GM23338 (cell line): ENCODE results near the gene SORL1. TPM values are rescaled to one million over a fixed set of nuclear protein-coding genes. Genes with fewer than 3 reads are reported as not detected.

Experiments
- ATAC-seq: fragments of 200-7000 bp; cut with Tn5 transposase; 3 replicates; pipeline ENCODE4 v1.9.1; 2020
- DNase-seq: peaks from one replicate; pipeline ENCODE4 v3.0.0-alpha.2; 2015; ENCODE audit warnings: low spot score
- H2AFZ ChIP-seq: fragments of 200-600 bp; sonication (generic); 2 replicates; pipeline ENCODE4 v1.8.0; 2016; ENCODE audit warnings: antibody characterized with exemption, mild to moderate bottlenecking, moderate library complexity
- H3F3A ChIP-seq: fragments of 200-600 bp; sonication (generic); replicated peaks from 2 replicates; pipeline ENCODE4 v1.8.0; 2017; ENCODE audit warnings: antibody characterized with exemption, mixed run types, low read depth
- H3K27ac ChIP-seq: fragments of 200-600 bp; sonication (generic); 2 replicates; pipeline ENCODE4 v1.6.1; 2016; ENCODE audit warnings: low read depth
- H3K27me3 ChIP-seq: fragments of 200-600 bp; sonication (generic); 2 replicates; pipeline ENCODE4 v1.8.0; 2016; ENCODE audit warnings: mild to moderate bottlenecking, mixed run types, moderate library complexity; ENCODE audit not compliant: insufficient read depth
- H3K36me3 ChIP-seq: fragments of 200-600 bp; sonication (generic); 2 replicates; pipeline ENCODE4 v1.8.0; 2016; ENCODE audit warnings: mild to moderate bottlenecking; ENCODE audit not compliant: insufficient read depth
- H3K4me1 ChIP-seq: fragments of 200-600 bp; sonication (generic); 2 replicates; pipeline ENCODE4 v1.8.0; 2016; ENCODE audit warnings: mild to moderate bottlenecking, moderate library complexity; ENCODE audit not compliant: insufficient read depth
- H3K4me2 ChIP-seq: fragments of 200-600 bp; sonication (generic); 2 replicates; pipeline ENCODE4 v1.7.1; 2017; ENCODE audit warnings: mixed run types
- H3K4me3 ChIP-seq: fragments of 200-600 bp; sonication (generic); 2 replicates; pipeline ENCODE4 v1.6.1; 2016; ENCODE audit warnings: mixed run types
- H3K79me2 ChIP-seq: fragments of 200-600 bp; sonication (generic); replicated peaks from 2 replicates; pipeline ENCODE4 v1.8.0; 2017; ENCODE audit warnings: mild to moderate bottlenecking; ENCODE audit not compliant: insufficient read depth
- H3K9me2 ChIP-seq: fragments of 200-600 bp; sonication (generic); 2 replicates; pipeline ENCODE4 v1.8.0; 2017; ENCODE audit not compliant: insufficient read depth
- H4K20me1 ChIP-seq: fragments of 200-600 bp; sonication (generic); replicated peaks from 2 replicates; pipeline ENCODE4 v1.8.0; 2017; ENCODE audit warnings: mild to moderate bottlenecking; ENCODE audit not compliant: insufficient read depth
- H3K27ac Mint-ChIP-seq: 2 replicates; pipeline ENCODE4 v1.8.0; 2020; ENCODE audit warnings: inconsistent platforms, mild to moderate bottlenecking, moderate library complexity, mixed read lengths
- H3K27me3 Mint-ChIP-seq: 3 replicates; pipeline ENCODE4 v1.8.0; 2022; ENCODE audit warnings: low read depth, mild to moderate bottlenecking, moderate library complexity, mixed read lengths, inconsistent platforms; ENCODE audit not compliant: insufficient read depth, poor library complexity
- H3K36me3 Mint-ChIP-seq: 3 replicates; pipeline ENCODE4 v1.8.0; 2021; ENCODE audit warnings: low read depth, mild to moderate bottlenecking, inconsistent platforms, moderate library complexity, mixed read lengths
- H3K4me1 Mint-ChIP-seq: 3 replicates; pipeline ENCODE4 v1.8.0; 2020; ENCODE audit warnings: mild to moderate bottlenecking, inconsistent platforms, mixed read lengths
- H3K4me3 Mint-ChIP-seq: 3 replicates; pipeline ENCODE4 v1.8.0; 2021; ENCODE audit warnings: moderate library complexity, mild to moderate bottlenecking, inconsistent platforms, mixed read lengths
- H3K9me3 Mint-ChIP-seq: 3 replicates; pipeline ENCODE4 v1.8.0; 2020; ENCODE audit warnings: moderate library complexity, mild to moderate bottlenecking, inconsistent platforms, mixed read lengths
- CREB1 ChIP-seq: fragments of 250-450 bp; sonication (Bioruptor Pico); IDR thresholded peaks from 2 replicates; pipeline ENCODE4 v1.5.0; 2020; ENCODE audit warnings: low read depth, mild to moderate bottlenecking, moderate library complexity
- EZH2 ChIP-seq: fragments of 200-600 bp; sonication (generic); IDR thresholded peaks from one replicate; pipeline ENCODE4 v1.8.0; 2017; ENCODE audit warnings: antibody characterized with exemption, mild to moderate bottlenecking, low read depth; ENCODE audit not compliant: unreplicated experiment
- NANOG ChIP-seq: IDR thresholded peaks from 2 replicates; pipeline ENCODE4 v1.6.1; 2016; ENCODE audit warnings: antibody characterized with exemption, borderline replicate concordance
- POLR2AphosphoS5 ChIP-seq: IDR thresholded peaks from 2 replicates; pipeline ENCODE4 v1.6.1; 2016; ENCODE audit warnings: antibody characterized with exemption, low read depth
- REST ChIP-seq: IDR thresholded peaks from one replicate; pipeline ENCODE4 v1.6.1; 2018; ENCODE audit warnings: antibody characterized with exemption; ENCODE audit not compliant: unreplicated experiment
- STAT1 ChIP-seq: IDR thresholded peaks from one replicate; pipeline ENCODE4 v1.6.1; 2016; ENCODE audit warnings: antibody characterized with exemption; ENCODE audit not compliant: unreplicated experiment
- ZNF331 ChIP-seq: fragments of 250-450 bp; sonication (Bioruptor Pico); IDR thresholded peaks from 2 replicates; pipeline ENCODE4 v1.5.0; 2020; ENCODE audit warnings: low read depth, mild to moderate bottlenecking, moderate library complexity
- ZNF462 ChIP-seq: fragments of 250-450 bp; sonication (Bioruptor Pico); IDR thresholded peaks from 2 replicates; pipeline ENCODE4 v1.5.0; 2020; ENCODE audit warnings: mild to moderate bottlenecking, moderate library complexity
- polyA plus RNA-seq: library from polyadenylated mRNA; unstranded; fragments of >200 nt; fragmentation: Nextera tagmentation; extraction: Ambion mirVana; gene quantifications from 2 replicates; pipeline ENCODE4 v1.2.1, GENCODE V29; 2016
- total RNA-seq: library from RNA; depleted of rRNA; stranded (reverse); fragments of >200 nt; shearing (Covaris generic); gene quantifications from 2 replicates; pipeline ENCODE4 v1.2.3, GENCODE V29; 2014

The SORL1 gene
- total and polyA plus RNA-seq, 2 experiments from 2014 or later, result 23.0 to 78.8 TPM

- TF ChIP-seq ZNF462, result no peak
- no peak for TF ChIP-seq ZNF331 (CRISPR knock-in tag)
- no peak for TF ChIP-seq EZH2
- TF ChIP-seq POLR2AphosphoS5, result no peak
Measured at GRCh38 chr11:121563900-121564822, 112.0 kb downstream of the SORL1 start (continued).

- H2AFZ ChIP-seq, result no peak overlapping the region
- no peaks in the 10 kb centered on the region for H3K9me2 ChIP-seq
- DNase-seq (no peak), ATAC-seq (no peak)
- Mint-ChIP-seq H3K4me3 (no peak overlapping the region), H3K9me3 (no peaks in the 10 kb centered on the region), H3K27me3 (peaks cover 2% of the 10 kb centered on the region), H3K4me1 (peaks cover 9% of the 10 kb centered on the region), H3K36me3 (peaks cover 43% of the 10 kb centered on the region), H3K27ac (peak overlapping the region; percentile 47; the same call in 1 of the 2 replicates)
- H4K20me1 ChIP-seq, result no peaks in the 10 kb centered on the region; the same call in 1 of the 2 replicates
- H3K27me3 ChIP-seq, result no peaks in the 10 kb centered on the region
- H3K36me3 ChIP-seq, result peaks cover 20% of the 10 kb centered on the region
- H3F3A ChIP-seq, result no peaks in the 10 kb centered on the region
- H3K4me1 ChIP-seq, result 0 out of 2 replicates have a peak, but pooled peaks cover 4% of the 10 kb centered on the region
- H3K27ac ChIP-seq, result no peak overlapping the region; the same call in 1 of the 2 replicates
- no peak overlapping the region for H3K4me3 ChIP-seq
- peaks cover 13% of the 10 kb centered on the region; the same call in 1 of the 2 replicates for H3K79me2 ChIP-seq
- H3K4me2 ChIP-seq, result no peak overlapping the region
- TF ChIP-seq ZNF331 (CRISPR knock-in tag) (no peak), REST (no peak), CREB1 (no peak), NANOG (no peak), STAT1 (no peak)
Measured at GRCh38 chr11:121564948-121565684, 113.0 kb downstream of the SORL1 start.
